ENCODE results near the gene CAPZA2.

GRCh38 chr7:116956477-116956804, 94.1 kb downstream of the CAPZA2 start:
- TF ChIP-seq CTCF (IDR thresholded peaks at IDR 0.05) (no peak), ZFX (IDR thresholded peaks at IDR 0.05; ENCODE audit: borderline replicate concordance) (no peak)

Data from 22Rv1 (cell line).